Measurements from ENCODE around the gene HOMER3. TPM values are rescaled to one million over a fixed set of nuclear protein-coding genes. Genes with fewer than 3 reads are reported as not detected.

The HOMER3 gene
- total and polyA plus RNA-seq, 4 donors: 9.9 to 39.2 (median 35.0) TPM

DNA sequence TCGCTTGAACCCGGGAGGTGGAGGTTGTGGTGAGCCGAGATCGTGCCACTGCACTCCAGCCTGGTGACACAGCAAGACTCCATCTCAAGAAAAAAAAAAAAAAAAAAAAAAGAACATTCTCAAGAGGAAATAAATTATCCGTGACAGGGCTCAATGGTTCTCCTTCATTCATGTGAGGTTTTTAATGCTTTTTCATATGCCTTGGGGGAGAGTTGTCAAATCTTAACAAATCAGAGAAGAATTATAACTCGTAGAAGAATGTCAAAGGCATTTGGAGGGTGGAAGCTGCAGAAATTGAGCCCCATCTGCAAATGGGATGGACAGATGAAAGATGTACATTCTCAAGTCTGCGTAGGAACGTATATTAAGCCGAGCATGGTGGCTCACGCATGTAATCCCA is 34.9 kb upstream of the HOMER3 start:
- WGBS (ENCODE audit: insufficient coverage): 58% methylated on average over 5 of the region's 10 CpGs

DNA sequence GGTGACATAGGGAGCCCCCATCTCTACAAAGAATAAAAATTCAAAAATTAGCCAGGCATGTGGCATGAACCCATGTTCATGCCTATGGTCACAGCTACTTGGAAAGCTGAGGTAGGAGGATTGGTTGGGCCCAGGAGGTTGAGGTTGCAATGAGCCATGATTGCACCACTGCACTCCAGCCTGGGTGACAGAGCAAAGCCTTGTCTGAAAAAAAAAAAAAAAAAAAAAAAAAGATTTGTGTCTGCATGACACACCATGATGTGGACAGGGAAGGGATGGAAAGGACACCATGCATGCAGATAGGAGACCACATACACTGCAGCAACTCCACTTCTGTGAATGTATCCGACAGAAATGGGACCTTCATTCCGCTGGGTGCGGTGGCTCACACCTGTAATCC is 34.0 kb upstream of the HOMER3 start:
- 100% methylated on average over 3 of the region's 3 CpGs for WGBS (ENCODE audit: insufficient coverage)
- Histone ChIP-seq H3K4me3 (ENCODE audit: low read depth, low read length) (no peak overlapping the region), H3K4me1 (ENCODE audit: control insufficient read depth, insufficient read depth, low read length) (no peaks in the 10 kb centered on the region), H3K27me3 (ENCODE audit: control insufficient read depth, insufficient read depth, low read length) (no peaks in the 10 kb centered on the region), H3K9me3 (ENCODE audit: control insufficient read depth, insufficient read depth, low read length) (no peaks in the 10 kb centered on the region), H3K27ac (ENCODE audit: low read depth, low read length) (no peak overlapping the region), H3K36me3 (ENCODE audit: control insufficient read depth, insufficient read depth, low read length) (no peaks in the 10 kb centered on the region)
- no peak for DNase-seq (ENCODE audit: low read depth in 4 of 6, low spot score in 6 of 6)

More for the DNA sequence above, 34.9 kb upstream of the HOMER3 start:
- H3K4me1 ChIP-seq (ENCODE audit: control insufficient read depth, insufficient read depth, low read length): no peaks in the 10 kb centered on the region
- H3K9me3 ChIP-seq (ENCODE audit: control insufficient read depth, insufficient read depth, low read length): no peaks in the 10 kb centered on the region
- no peak overlapping the region for H3K4me3 ChIP-seq (ENCODE audit: low read depth, low read length)
- H3K36me3 ChIP-seq (ENCODE audit: control insufficient read depth, insufficient read depth, low read length): no peaks in the 10 kb centered on the region
- no peak overlapping the region for H3K27ac ChIP-seq (ENCODE audit: low read depth, low read length)
- no peaks in the 10 kb centered on the region for H3K27me3 ChIP-seq (ENCODE audit: control insufficient read depth, insufficient read depth, low read length)
- DNase-seq (ENCODE audit: low read depth in 4 of 6, low spot score in 6 of 6): peak in 1 of 6 donors; percentile 50

DNA sequence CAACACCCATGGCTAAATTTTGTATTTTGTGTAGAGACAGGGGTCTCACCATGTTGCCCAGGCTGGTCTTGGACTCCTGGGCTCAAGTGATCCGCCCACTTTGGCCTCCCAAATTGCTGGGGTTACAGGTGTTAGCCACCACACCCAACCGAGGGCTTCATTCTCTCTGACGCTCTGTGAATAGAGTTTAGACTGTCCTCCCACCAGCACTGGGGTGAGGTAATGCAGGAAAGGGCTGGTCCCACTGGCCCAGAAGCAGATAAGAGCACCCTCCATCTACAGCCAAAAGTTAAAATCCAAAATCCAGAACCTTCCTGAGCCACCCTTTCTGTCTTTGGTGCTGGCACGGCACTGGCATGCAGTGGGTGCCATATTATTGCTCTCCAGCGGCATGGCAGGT is 31.8 kb upstream of the HOMER3 start:
- H3K27ac ChIP-seq (ENCODE audit: low read depth, low read length): no peak overlapping the region

DNA sequence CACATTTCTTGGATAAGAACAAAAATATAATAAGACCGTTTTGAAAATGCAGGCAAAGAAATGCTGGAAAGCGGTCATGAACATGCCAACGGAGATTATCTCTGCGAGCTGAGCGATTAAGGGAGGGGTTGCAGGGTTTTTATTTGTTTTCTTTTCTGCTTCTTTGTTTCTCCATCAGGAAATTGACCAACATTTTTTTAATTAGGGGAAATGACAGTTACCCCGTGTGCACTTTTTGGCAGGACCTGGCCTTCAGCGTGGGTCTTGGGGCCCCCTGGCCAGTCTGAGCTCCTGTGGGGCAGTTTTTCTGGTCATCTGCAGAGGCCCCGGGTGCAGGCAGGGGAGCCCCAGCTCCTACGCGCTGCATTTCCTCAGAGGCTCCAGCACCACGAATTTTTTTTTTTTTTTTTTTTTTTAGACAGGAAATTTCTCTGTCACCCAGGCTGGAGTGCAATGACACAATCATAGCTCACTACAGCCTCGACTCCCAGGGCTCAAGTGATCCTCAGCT is 31.3 kb upstream of the HOMER3 start:
- no peak for DNase-seq (ENCODE audit: low read depth in 4 of 6, low spot score in 6 of 6)
- WGBS (ENCODE audit: insufficient coverage): 55% methylated on average over 6 of the region's 12 CpGs
- H3K36me3 ChIP-seq (ENCODE audit: control insufficient read depth, insufficient read depth, low read length): no peaks in the 10 kb centered on the region
- H3K4me3 ChIP-seq (ENCODE audit: low read depth, low read length): no peak overlapping the region
- H3K27ac ChIP-seq (ENCODE audit: low read depth, low read length): no peak overlapping the region
- peaks cover 2% of the 10 kb centered on the region for H3K4me1 ChIP-seq (ENCODE audit: control insufficient read depth, insufficient read depth, low read length)
- no peaks in the 10 kb centered on the region for H3K27me3 ChIP-seq (ENCODE audit: control insufficient read depth, insufficient read depth, low read length)
- H3K9me3 ChIP-seq (ENCODE audit: control insufficient read depth, insufficient read depth, low read length): no peaks in the 10 kb centered on the region

More for the DNA sequence above, 31.8 kb upstream of the HOMER3 start:
- DNase-seq (ENCODE audit: low read depth in 4 of 6, low spot score in 6 of 6): no peak
- Histone ChIP-seq H3K4me3 (ENCODE audit: low read depth, low read length) (no peak overlapping the region), H3K4me1 (ENCODE audit: control insufficient read depth, insufficient read depth, low read length) (no peaks in the 10 kb centered on the region), H3K36me3 (ENCODE audit: control insufficient read depth, insufficient read depth, low read length) (no peaks in the 10 kb centered on the region), H3K9me3 (ENCODE audit: control insufficient read depth, insufficient read depth, low read length) (no peaks in the 10 kb centered on the region), H3K27me3 (ENCODE audit: control insufficient read depth, insufficient read depth, low read length) (no peaks in the 10 kb centered on the region)
- WGBS (ENCODE audit: insufficient coverage): 82% methylated on average over 3 of the region's 5 CpGs

DNA sequence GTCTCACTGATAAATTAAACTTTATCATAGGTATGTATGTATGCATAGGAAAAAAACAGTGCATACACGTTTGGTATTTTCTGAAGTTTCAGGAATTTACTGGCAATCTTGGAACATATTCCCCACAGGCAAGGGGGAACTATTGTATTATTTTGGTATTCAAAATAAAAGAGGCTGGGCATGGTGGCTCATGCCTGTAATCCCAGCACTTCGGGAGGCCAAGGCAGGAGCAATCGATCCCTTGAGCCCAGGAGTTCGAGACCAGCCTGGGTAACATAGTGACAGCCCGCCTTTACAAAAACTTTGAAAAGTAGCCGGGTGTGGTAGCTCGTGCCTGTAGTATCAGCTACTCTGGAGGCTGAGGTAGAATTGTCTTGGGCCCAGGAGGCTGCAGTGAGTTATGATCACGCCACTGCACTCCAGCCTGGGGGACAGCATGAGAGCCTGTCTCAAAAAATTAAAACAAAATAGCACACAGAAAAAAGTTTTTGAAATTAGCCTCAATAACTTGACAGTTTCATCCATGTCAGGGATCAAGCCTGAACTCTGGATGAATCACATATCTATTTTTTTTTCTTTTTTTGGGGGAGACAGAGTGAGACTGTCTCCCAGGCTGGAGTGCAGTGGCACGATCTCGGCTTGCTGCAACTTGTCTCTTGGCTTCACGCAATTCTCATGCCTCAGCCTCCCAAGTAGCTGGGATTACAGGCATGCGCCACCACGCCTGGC is 29.1 kb upstream of the HOMER3 start:
- 83% methylated on average over 10 of the region's 13 CpGs for WGBS (ENCODE audit: insufficient coverage)
- Histone ChIP-seq H3K4me1 (ENCODE audit: control insufficient read depth, insufficient read depth, low read length) (peaks cover 4% of the 10 kb centered on the region), H3K9me3 (ENCODE audit: control insufficient read depth, insufficient read depth, low read length) (no peaks in the 10 kb centered on the region), H3K36me3 (ENCODE audit: control insufficient read depth, insufficient read depth, low read length) (no peaks in the 10 kb centered on the region), H3K4me3 (ENCODE audit: low read depth, low read length) (no peak overlapping the region), H3K27ac (ENCODE audit: low read depth, low read length) (no peak overlapping the region), H3K27me3 (ENCODE audit: control insufficient read depth, insufficient read depth, low read length) (no peaks in the 10 kb centered on the region)
- DNase-seq (ENCODE audit: low read depth in 4 of 6, low spot score in 6 of 6): no peak

DNA sequence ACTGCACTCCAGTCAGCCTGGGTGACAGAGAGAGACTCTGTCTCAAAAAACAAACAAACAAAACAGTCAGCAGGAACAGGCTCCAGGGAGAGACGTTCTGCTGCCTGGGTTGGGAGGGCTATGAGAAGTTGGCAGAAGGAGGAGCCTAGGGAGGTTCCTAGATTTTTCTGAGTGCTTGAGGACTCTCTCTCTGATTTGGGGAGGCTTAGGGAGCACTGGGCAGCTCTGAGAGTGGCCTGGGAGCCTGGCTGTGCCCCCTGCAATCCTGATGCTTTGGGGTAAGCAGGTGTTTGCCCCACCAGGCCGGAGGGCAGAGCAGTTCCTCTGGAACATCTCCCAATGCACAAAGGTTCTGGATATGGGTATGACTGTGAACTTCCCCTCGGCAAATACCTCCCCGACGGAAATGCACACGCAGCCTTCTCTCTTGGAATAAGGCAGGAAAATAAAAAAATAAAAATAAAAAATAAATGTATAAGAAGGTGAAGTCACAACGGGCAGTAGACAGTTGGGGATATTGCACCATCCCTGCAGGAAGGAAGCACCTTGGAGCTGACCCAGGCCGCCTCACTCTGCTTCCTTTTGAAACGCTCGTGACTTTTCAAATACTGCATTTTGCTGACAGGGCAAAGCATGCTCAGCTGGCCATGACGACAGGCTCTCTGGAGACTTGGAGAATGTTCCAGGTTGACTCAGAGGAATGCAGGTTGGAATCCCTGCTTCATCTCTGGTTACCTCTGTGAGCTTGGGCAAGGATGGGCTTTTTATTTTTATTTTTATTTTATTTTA is 26.5 kb upstream of the HOMER3 start:
- DNase-seq (ENCODE audit: low read depth in 4 of 6, low spot score in 6 of 6): peak in 1 of 6 donors; percentile 23
- peak overlapping the region; percentile 64 for H3K27ac ChIP-seq (ENCODE audit: low read depth, low read length)

DNA sequence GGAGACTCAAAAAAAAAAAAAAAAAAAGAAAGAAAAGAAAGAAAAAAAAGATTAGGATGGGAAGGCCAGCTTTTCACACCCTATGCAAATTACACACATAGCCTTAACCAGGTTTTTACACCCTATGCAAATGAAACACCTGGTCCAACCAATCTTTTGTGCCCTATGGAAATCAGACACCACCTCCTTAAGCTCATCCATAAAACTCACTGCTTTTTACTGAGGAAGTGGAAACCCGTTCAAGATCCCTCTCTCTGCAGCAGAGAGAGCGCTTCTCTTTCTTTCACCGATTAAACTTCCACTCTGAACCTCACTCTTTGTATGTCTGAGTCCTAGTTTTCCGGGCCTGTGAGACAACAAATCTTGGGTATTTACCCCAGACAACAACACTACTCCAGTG is 25.3 kb upstream of the HOMER3 start:
- H3K4me1 ChIP-seq (ENCODE audit: control insufficient read depth, insufficient read depth, low read length): peaks cover 11% of the 10 kb centered on the region
- 55% methylated on average over 4 of the region's 4 CpGs for WGBS (ENCODE audit: insufficient coverage)
- DNase-seq (ENCODE audit: low read depth in 4 of 6, low spot score in 6 of 6): no peak
- no peak overlapping the region for H3K4me3 ChIP-seq (ENCODE audit: low read depth, low read length)
- no peaks in the 10 kb centered on the region for H3K36me3 ChIP-seq (ENCODE audit: control insufficient read depth, insufficient read depth, low read length)
- H3K27ac ChIP-seq (ENCODE audit: low read depth, low read length): no peak overlapping the region
- no peaks in the 10 kb centered on the region for H3K9me3 ChIP-seq (ENCODE audit: control insufficient read depth, insufficient read depth, low read length)
- peaks cover 6% of the 10 kb centered on the region for H3K27me3 ChIP-seq (ENCODE audit: control insufficient read depth, insufficient read depth, low read length)

More for the DNA sequence above, 26.5 kb upstream of the HOMER3 start:
- H3K9me3 ChIP-seq (ENCODE audit: control insufficient read depth, insufficient read depth, low read length): no peaks in the 10 kb centered on the region
- H3K36me3 ChIP-seq (ENCODE audit: control insufficient read depth, insufficient read depth, low read length): no peaks in the 10 kb centered on the region
- H3K4me1 ChIP-seq (ENCODE audit: control insufficient read depth, insufficient read depth, low read length): peaks cover 4% of the 10 kb centered on the region
- peaks cover 2% of the 10 kb centered on the region for H3K27me3 ChIP-seq (ENCODE audit: control insufficient read depth, insufficient read depth, low read length)
- H3K4me3 ChIP-seq (ENCODE audit: low read depth, low read length): no peak overlapping the region
- WGBS (ENCODE audit: insufficient coverage): 46% methylated on average over 6 of the region's 11 CpGs

DNA sequence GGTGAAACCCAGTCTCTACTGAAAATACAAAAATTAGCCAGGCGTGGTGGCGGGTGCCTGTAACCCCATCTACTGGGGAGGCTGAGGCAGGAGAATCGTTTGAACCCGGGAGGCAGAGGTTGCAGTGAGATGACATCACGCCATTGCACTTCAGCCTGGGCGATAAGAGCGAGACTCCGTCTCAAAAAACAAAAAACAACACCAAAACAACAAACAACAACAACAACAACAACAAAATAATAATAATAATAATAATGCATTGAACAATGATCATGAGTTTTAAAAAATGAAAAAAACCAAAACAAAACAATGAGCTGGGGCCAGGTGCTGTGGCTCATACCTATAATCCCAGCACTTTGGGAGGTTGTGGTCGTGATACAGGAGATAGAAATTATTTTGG is 23.1 kb upstream of the HOMER3 start:
- H3K9me3 ChIP-seq (ENCODE audit: control insufficient read depth, insufficient read depth, low read length): no peaks in the 10 kb centered on the region
- no peak overlapping the region for H3K4me3 ChIP-seq (ENCODE audit: low read depth, low read length)
- DNase-seq (ENCODE audit: low read depth in 4 of 6, low spot score in 6 of 6): no peak
- no peak overlapping the region for H3K27ac ChIP-seq (ENCODE audit: low read depth, low read length)
- 83% methylated on average over 3 of the region's 9 CpGs for WGBS (ENCODE audit: insufficient coverage)
- peaks cover 6% of the 10 kb centered on the region for H3K27me3 ChIP-seq (ENCODE audit: control insufficient read depth, insufficient read depth, low read length)
- no peaks in the 10 kb centered on the region for H3K36me3 ChIP-seq (ENCODE audit: control insufficient read depth, insufficient read depth, low read length)
- peaks cover 11% of the 10 kb centered on the region for H3K4me1 ChIP-seq (ENCODE audit: control insufficient read depth, insufficient read depth, low read length)

DNA sequence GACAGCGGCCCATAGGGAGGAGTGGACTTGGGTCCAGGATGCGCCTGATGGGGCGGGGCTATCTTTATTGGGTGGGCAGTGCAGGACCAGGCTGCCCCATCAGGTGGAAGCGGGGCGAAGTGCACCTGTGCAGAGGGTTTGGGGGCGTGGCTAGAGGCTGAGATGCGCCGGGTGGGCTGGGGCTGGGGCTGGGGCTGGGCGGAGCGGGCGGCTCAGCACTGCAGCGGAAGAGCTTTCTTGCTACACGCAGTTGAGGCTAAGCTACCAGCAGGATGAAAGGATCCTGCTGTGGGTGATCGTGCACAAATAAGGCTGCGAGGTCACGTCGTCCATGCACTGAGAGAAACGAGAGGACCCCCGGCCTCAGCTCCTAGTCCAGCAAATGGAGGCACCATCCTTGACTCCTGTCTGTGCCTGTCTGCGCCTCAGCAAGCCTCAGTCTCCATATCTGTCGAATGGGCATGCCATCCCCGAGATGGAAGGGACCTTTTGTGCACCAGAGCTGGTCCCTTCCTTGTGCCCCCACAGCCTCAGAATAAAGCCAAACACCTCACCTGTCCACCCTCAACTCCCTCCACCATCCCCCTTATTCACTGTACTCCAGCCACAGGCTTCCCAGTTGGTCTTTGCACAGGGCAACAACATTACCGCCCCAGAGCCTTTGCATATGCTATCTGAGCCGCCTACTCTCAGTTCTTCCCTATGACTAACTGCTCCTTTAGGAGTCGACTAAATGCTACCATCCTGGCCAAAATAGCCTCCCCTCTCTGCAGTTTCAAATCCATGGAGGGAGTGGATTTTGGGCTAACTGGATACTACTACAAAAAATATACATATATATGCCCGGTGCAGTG is 21.0 kb upstream of the HOMER3 start:
- Histone ChIP-seq H3K36me3 (ENCODE audit: control insufficient read depth, insufficient read depth, low read length) (no peaks in the 10 kb centered on the region), H3K4me1 (ENCODE audit: control insufficient read depth, insufficient read depth, low read length) (peaks cover 7% of the 10 kb centered on the region), H3K27me3 (ENCODE audit: control insufficient read depth, insufficient read depth, low read length) (peaks cover 6% of the 10 kb centered on the region), H3K27ac (ENCODE audit: low read depth, low read length) (no peak overlapping the region), H3K4me3 (ENCODE audit: low read depth, low read length) (no peak overlapping the region), H3K9me3 (ENCODE audit: control insufficient read depth, insufficient read depth, low read length) (no peaks in the 10 kb centered on the region)
- peak in 1 of 6 donors; percentile 34 for DNase-seq (ENCODE audit: low read depth in 4 of 6, low spot score in 6 of 6)
- WGBS (ENCODE audit: insufficient coverage): 16% methylated on average over 23 of the region's 26 CpGs

All from spinal cord (tissue), 10 donors.